WTC11 (cell line): ENCODE results near the gene CACNA1F. TPM values are rescaled to one million over a fixed set of nuclear protein-coding genes. Genes with fewer than 3 reads are reported as not detected.
A peak's percentile ranks its signal among the peaks of the same experiment; 100 is the strongest.

ENCODE experiments used
- ATAC-seq: fragments of 200-7000 bp; cut with Tn5 transposase; 2 replicates; pipeline ENCODE4 v1.10.0; 2021; ENCODE audit warnings: mild to moderate bottlenecking, moderate library complexity
- Bru-seq: library from RNA; stranded (reverse); fragments of 400-500 nt; gene quantifications from one replicate; lab custom pipeline; 2021; lab: Mats Ljungman, UMichigan
- CTCF ChIA-PET: fragments of 300-600 bp; sonication (Branson Sonifier 250); formaldehyde crosslinking; loops from one replicate; lab custom pipeline; 2021; ENCODE audit warnings: antibody characterized with exemption; lab: Charles Lee
- POLR2A ChIA-PET: fragments of 350-600 bp; sonication (Branson Sonifier 250); formaldehyde crosslinking; loops from one replicate; lab custom pipeline; 2021; ENCODE audit warnings: antibody characterized with exemption; lab: Charles Lee
- DNase-seq: peaks from one replicate; pipeline ENCODE4 v3.0.0; 2021; ENCODE audit warnings: low spot score
- H3K27ac Mint-ChIP-seq: 2 replicates; pipeline ENCODE4 v1.8.0; 2021; ENCODE audit warnings: mixed read lengths
- H3K27me3 Mint-ChIP-seq: 2 replicates; pipeline ENCODE4 v1.8.0; 2021; ENCODE audit warnings: low read depth, mild to moderate bottlenecking, moderate library complexity, mixed read lengths
- H3K36me3 Mint-ChIP-seq: 2 replicates; pipeline ENCODE4 v1.8.0; 2021; ENCODE audit warnings: mixed read lengths
- H3K4me1 Mint-ChIP-seq: 2 replicates; pipeline ENCODE4 v1.8.0; 2022; ENCODE audit warnings: mixed read lengths
- H3K4me3 Mint-ChIP-seq: 2 replicates; pipeline ENCODE4 v1.8.0; 2021; ENCODE audit warnings: mild to moderate bottlenecking, moderate library complexity, mixed read lengths
- H3K9me3 Mint-ChIP-seq: 2 replicates; pipeline ENCODE4 v1.8.0; 2021; ENCODE audit warnings: mixed read lengths
- AFF4 ChIP-seq: sonication (generic); formaldehyde crosslinking; IDR thresholded peaks from 2 replicates; pipeline ENCODE4 v1.8.1; 2023; ENCODE audit warnings: mild to moderate bottlenecking, missing genetic modification reagents, borderline replicate concordance
- ATF6 ChIP-seq: sonication (generic); formaldehyde crosslinking; IDR thresholded peaks from 2 replicates; pipeline ENCODE4 v1.8.1; 2023; ENCODE audit warnings: mild to moderate bottlenecking, missing genetic modification reagents
- CREB1 ChIP-seq: sonication (generic); formaldehyde crosslinking; IDR thresholded peaks from 2 replicates; pipeline ENCODE4 v1.8.0; 2023; ENCODE audit warnings: mild to moderate bottlenecking, missing genetic modification reagents
- FOXK1 ChIP-seq: sonication (generic); formaldehyde crosslinking; IDR thresholded peaks from 2 replicates; pipeline ENCODE4 v1.8.0; 2022; ENCODE audit warnings: mild to moderate bottlenecking, moderate library complexity, missing genetic modification reagents
- FOXP4 ChIP-seq: sonication (generic); formaldehyde crosslinking; IDR thresholded peaks from 2 replicates; pipeline ENCODE4 v1.8.0; 2022; ENCODE audit warnings: mild to moderate bottlenecking, missing genetic modification reagents
- GRHL2 ChIP-seq: fragments of 250-450 bp; sonication (Bioruptor Pico); IDR thresholded peaks from 2 replicates; pipeline ENCODE4 v1.8.0; 2022; ENCODE audit warnings: mild to moderate bottlenecking, moderate library complexity; ENCODE audit not compliant: insufficient replicate concordance, severe bottlenecking
- HMGA2 ChIP-seq: fragments of 250-450 bp; sonication (Bioruptor Pico); IDR thresholded peaks from 2 replicates; pipeline ENCODE4 v1.4.0; 2021; ENCODE audit warnings: mild to moderate bottlenecking, moderate library complexity
- JAZF1 ChIP-seq: fragments of 250-450 bp; sonication (Bioruptor Pico); IDR thresholded peaks from 2 replicates; pipeline ENCODE4 v1.9.0; 2021; ENCODE audit warnings: moderate library complexity, mild to moderate bottlenecking, inconsistent platforms
- JUN ChIP-seq: sonication (generic); formaldehyde crosslinking; IDR thresholded peaks from 2 replicates; pipeline ENCODE4 v1.8.0; 2023; ENCODE audit warnings: mild to moderate bottlenecking, missing genetic modification reagents
- OVOL2 ChIP-seq: fragments of 250-450 bp; sonication (Bioruptor Pico); IDR thresholded peaks from 2 replicates; pipeline ENCODE4 v1.9.0; 2021; ENCODE audit warnings: mild to moderate bottlenecking, borderline replicate concordance
- PREB ChIP-seq: sonication (generic); formaldehyde crosslinking; IDR thresholded peaks from 2 replicates; pipeline ENCODE4 v1.8.1; 2022; ENCODE audit warnings: mild to moderate bottlenecking, missing genetic modification reagents, moderate library complexity, borderline replicate concordance
- ZNF121 ChIP-seq: sonication (generic); formaldehyde crosslinking; IDR thresholded peaks from 2 replicates; pipeline ENCODE4 v1.8.0; 2023; ENCODE audit warnings: missing genetic modification reagents
- ZNF396 ChIP-seq: fragments of 250-450 bp; sonication (Bioruptor Pico); IDR thresholded peaks from 2 replicates; pipeline ENCODE4 v1.8.0; 2021; ENCODE audit warnings: mild to moderate bottlenecking, moderate library complexity, borderline replicate concordance
- ZNF416 ChIP-seq: fragments of 250-450 bp; sonication (Bioruptor Pico); IDR thresholded peaks from 2 replicates; pipeline ENCODE4 v1.9.0; 2021; ENCODE audit warnings: mild to moderate bottlenecking, inconsistent platforms
- ZNF532 ChIP-seq: fragments of 250-450 bp; sonication (Bioruptor Pico); IDR thresholded peaks from 2 replicates; pipeline ENCODE4 v1.9.0; 2021; ENCODE audit warnings: mild to moderate bottlenecking, borderline replicate concordance
- long read RNA-seq, 3 experiments: library from RNA in 1 of 3; library from capped mRNA in 1 of 3; library from polyadenylated mRNA in 1 of 3; unstranded in 2 of 3; stranded (forward) in 1 of 3; transcript quantifications; one replicate each; pipeline ENCODE4 v2.0.0, GENCODE V29; 2021
- total RNA-seq: library from RNA; stranded (reverse); gene quantifications from 3 replicates; pipeline ENCODE4 v1.2.3, GENCODE V29; 2021
- TF ChIP-seq, protein P1 (sequence below): sonication (generic); formaldehyde crosslinking; conservative IDR thresholded peaks from 2 replicates; pipeline ENCODE4 v1.8.1; 2023; ENCODE audit warnings: mild to moderate bottlenecking, low read depth, missing genetic modification reagents, moderate library complexity

CACNA1F gene
- total RNA-seq (1.6 to 2.7 TPM (median 1.8 TPM) in 3 replicates), Bru-seq, nascent RNA (percentile 22 among the genes with signal in this experiment)
- long read RNA-seq, experiment 1, partial matches to known transcripts = 0 of 2 reads
- long read RNA-seq, experiment 1, other reads (novel, unspliced or antisense) = 2 of 2 reads
- long read RNA-seq, experiment 2, partial matches to known transcripts = 1 of 3 reads
- long read RNA-seq, experiment 2, other reads (novel, unspliced or antisense) = 2 of 3 reads
- long read RNA-seq, experiment 3, partial matches to known transcripts = 1 of 2 reads
- long read RNA-seq, experiment 3, other reads (novel, unspliced or antisense) = 1 of 2 reads

GRCh38 chrX:49233176-49233575 is at the start of gene CACNA1F:
Gene CACNA1F, minus strand, starts transcription at chrX:49233340. Its CDS starts 31 bp downstream, at chrX:49233309.
- POLR2A ChIA-PET = no interaction called here
- no peak for TF ChIP-seq ATF6 (CRISPR knock-in tag)
- TF ChIP-seq FOXP4 (CRISPR knock-in tag) = no peak
- TF ChIP-seq ZNF121 (CRISPR knock-in tag) = no peak
- TF ChIP-seq, protein P1, sequence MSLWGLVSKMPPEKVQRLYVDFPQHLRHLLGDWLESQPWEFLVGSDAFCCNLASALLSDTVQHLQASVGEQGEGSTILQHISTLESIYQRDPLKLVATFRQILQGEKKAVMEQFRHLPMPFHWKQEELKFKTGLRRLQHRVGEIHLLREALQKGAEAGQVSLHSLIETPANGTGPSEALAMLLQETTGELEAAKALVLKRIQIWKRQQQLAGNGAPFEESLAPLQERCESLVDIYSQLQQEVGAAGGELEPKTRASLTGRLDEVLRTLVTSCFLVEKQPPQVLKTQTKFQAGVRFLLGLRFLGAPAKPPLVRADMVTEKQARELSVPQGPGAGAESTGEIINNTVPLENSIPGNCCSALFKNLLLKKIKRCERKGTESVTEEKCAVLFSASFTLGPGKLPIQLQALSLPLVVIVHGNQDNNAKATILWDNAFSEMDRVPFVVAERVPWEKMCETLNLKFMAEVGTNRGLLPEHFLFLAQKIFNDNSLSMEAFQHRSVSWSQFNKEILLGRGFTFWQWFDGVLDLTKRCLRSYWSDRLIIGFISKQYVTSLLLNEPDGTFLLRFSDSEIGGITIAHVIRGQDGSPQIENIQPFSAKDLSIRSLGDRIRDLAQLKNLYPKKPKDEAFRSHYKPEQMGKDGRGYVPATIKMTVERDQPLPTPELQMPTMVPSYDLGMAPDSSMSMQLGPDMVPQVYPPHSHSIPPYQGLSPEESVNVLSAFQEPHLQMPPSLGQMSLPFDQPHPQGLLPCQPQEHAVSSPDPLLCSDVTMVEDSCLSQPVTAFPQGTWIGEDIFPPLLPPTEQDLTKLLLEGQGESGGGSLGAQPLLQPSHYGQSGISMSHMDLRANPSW = no peak
- TF ChIP-seq HMGA2 = no peak
- no peak for TF ChIP-seq ZNF416 (CRISPR knock-in tag)
- no peak for TF ChIP-seq CREB1 (CRISPR knock-in tag)
- TF ChIP-seq OVOL2 = no peak
- TF ChIP-seq FOXK1 (CRISPR knock-in tag) = no peak
- no peak for TF ChIP-seq AFF4 (CRISPR knock-in tag)
- TF ChIP-seq PREB (CRISPR knock-in tag) = no peak
- TF ChIP-seq ZNF532 = no peak
- TF ChIP-seq GRHL2 (CRISPR knock-in tag) = no peak
- TF ChIP-seq JUN (CRISPR knock-in tag) = no peak
- TF ChIP-seq JAZF1 (CRISPR knock-in tag) = no peak
- no peak for TF ChIP-seq ZNF396

More at GRCh38 chrX:49233176-49233575, at the start of gene CACNA1F:
- no peaks in the 10 kb centered on the region for H3K36me3 Mint-ChIP-seq
- CTCF ChIA-PET = interaction anchor here (0.9 kb wide), 1 partner anchor 78 kb away, joined by 3 read pairs; no protein-coding TSS in a partner anchor
- no peak for ATAC-seq
- H3K9me3 Mint-ChIP-seq = no peaks in the 10 kb centered on the region
- no peaks in the 10 kb centered on the region; the same call in 1 of the 2 replicates for H3K27me3 Mint-ChIP-seq
- H3K4me3 Mint-ChIP-seq = no peak within 1 kb of the TSS
- no peak within 1 kb of the TSS for H3K27ac Mint-ChIP-seq
- H3K4me1 Mint-ChIP-seq = peaks cover 10% of the 10 kb centered on the region
- DNase-seq = no peak
